Sigmoid colon (tissue), 3 donors: Measurements from ENCODE around the gene ATAD5.
"Not testable (repeated sequence)": the region's sequence is repeated elsewhere in the genome, so short reads cannot be mapped to it uniquely, and the experiment has no call there.

Experiments used
- POLR2A ChIP-seq, 2 donors: fragments of 450-650 bp; IDR thresholded peaks; one replicate each; pipeline ENCODE4 v1.6.1; 2016; ENCODE audit warnings: antibody characterized with exemption in 2 of 2, mild to moderate bottlenecking in 2 of 2, moderate library complexity in 2 of 2
- TF ChIP-seq, protein P1 (sequence below), 4 experiments: fragments of 450-650 bp in 3 of 4; fragments of 200-600 bp in 1 of 4; IDR thresholded peaks; one replicate each; pipeline ENCODE4 v1.5.1; 2016 to 2019; ENCODE audit warnings: antibody characterized with exemption in 4 of 4, mild to moderate bottlenecking in 3 of 4, moderate library complexity in 2 of 4

DNA sequence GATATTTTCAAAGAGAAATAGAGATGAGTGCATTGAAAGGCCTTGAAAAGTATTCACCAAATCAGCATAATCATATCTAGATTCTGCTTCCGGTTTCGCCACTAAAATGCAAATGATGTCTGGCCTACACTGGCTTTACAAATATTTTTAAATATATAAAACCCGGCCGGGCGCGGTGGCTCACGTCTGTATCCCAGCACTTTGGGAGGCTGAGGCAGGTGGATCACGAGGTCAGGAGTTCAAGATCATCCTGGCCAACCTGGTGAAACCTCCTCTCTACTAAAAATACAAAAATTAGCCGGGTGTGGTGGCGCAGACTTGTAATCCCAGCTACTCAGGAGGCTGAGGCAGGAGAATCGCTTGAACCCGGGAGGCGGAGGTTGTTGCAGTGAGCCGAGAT lies 8.8 kb upstream of the ATAD5 start:
- TF ChIP-seq, protein P1, sequence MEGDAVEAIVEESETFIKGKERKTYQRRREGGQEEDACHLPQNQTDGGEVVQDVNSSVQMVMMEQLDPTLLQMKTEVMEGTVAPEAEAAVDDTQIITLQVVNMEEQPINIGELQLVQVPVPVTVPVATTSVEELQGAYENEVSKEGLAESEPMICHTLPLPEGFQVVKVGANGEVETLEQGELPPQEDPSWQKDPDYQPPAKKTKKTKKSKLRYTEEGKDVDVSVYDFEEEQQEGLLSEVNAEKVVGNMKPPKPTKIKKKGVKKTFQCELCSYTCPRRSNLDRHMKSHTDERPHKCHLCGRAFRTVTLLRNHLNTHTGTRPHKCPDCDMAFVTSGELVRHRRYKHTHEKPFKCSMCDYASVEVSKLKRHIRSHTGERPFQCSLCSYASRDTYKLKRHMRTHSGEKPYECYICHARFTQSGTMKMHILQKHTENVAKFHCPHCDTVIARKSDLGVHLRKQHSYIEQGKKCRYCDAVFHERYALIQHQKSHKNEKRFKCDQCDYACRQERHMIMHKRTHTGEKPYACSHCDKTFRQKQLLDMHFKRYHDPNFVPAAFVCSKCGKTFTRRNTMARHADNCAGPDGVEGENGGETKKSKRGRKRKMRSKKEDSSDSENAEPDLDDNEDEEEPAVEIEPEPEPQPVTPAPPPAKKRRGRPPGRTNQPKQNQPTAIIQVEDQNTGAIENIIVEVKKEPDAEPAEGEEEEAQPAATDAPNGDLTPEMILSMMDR (IDR thresholded peaks at IDR 0.05), result not testable (repeated sequence)
- TF ChIP-seq POLR2A (IDR thresholded peaks at IDR 0.05), result not testable (repeated sequence)
